H1 (cell line): Measurements from ENCODE around the gene MCAT. TPM values are rescaled to one million over a fixed set of nuclear protein-coding genes. Genes with fewer than 3 reads are reported as not detected.

Source experiments
- CTCF ChIA-PET: fragments of 300-600 bp; sonication (Branson Sonifier 250); formaldehyde crosslinking; loops from one replicate; lab custom pipeline; 2021; ENCODE audit not compliant: partially characterized antibody; lab: Charles Lee
- POLR2A ChIA-PET: fragments of 300-600 bp; sonication (Branson Sonifier 250); formaldehyde crosslinking; loops from one replicate; lab custom pipeline; 2021; ENCODE audit warnings: inconsistent platforms; ENCODE audit not compliant: partially characterized antibody; lab: Charles Lee
- DNase-seq, 2 experiments: peaks; one replicate each; pipeline versions ENCODE4 v3.0.0 to v3.0.0-alpha.2; 2010 to 2022; ENCODE audit warnings: low spot score in 2 of 2, low read depth in 1 of 2, mixed read lengths in 1 of 2
- FAIRE-seq: peaks from 2 replicates; lab custom pipeline; 2011; peaks lifted over from hg19 to GRCh38; lab: Jason Lieb, UNC
- H2AFZ ChIP-seq: 2 replicates; pipeline ENCODE4 v1.8.1; 2012; ENCODE audit warnings: low read length, inconsistent platforms
- H2AK5ac ChIP-seq: 2 replicates; pipeline ENCODE4 v1.6.1; 2013; ENCODE audit warnings: low read depth, low read length
- H2BK120ac ChIP-seq: replicated peaks from 2 replicates; pipeline ENCODE3; 2013; ENCODE audit warnings: low read depth, low read length, inconsistent platforms
- H2BK12ac ChIP-seq: 2 replicates; pipeline ENCODE4 v1.6.1; 2013; ENCODE audit warnings: low read depth, low read length
- H2BK15ac ChIP-seq: 2 replicates; pipeline ENCODE4 v1.6.1; 2013; ENCODE audit warnings: low read length
- H2BK20ac ChIP-seq: 2 replicates; pipeline ENCODE4 v1.6.1; 2013; ENCODE audit warnings: low read length
- H2BK5ac ChIP-seq: 2 replicates; pipeline ENCODE4 v1.6.1; 2013; ENCODE audit warnings: low read depth, low read length
- H3K14ac ChIP-seq: 2 replicates; pipeline ENCODE4 v1.6.1; 2013; ENCODE audit warnings: inconsistent platforms; ENCODE audit not compliant: insufficient read length
- H3K18ac ChIP-seq: 2 replicates; pipeline ENCODE4 v1.6.1; 2013; ENCODE audit warnings: low read length; ENCODE audit errors: extremely low read depth
- H3K23ac ChIP-seq: 2 replicates; pipeline ENCODE4 v1.6.1; 2013; ENCODE audit warnings: inconsistent platforms; ENCODE audit not compliant: insufficient read length
- H3K23me2 ChIP-seq: 2 replicates; pipeline ENCODE4 v1.6.1; 2013; ENCODE audit warnings: low read depth, low read length
- H3K27ac ChIP-seq: 2 replicates; pipeline ENCODE4 v1.6.1; 2011; ENCODE audit warnings: low read depth, low read length, inconsistent platforms
- H3K27me3 ChIP-seq, 4 experiments: replicated peaks in 1 of 4; 1 replicate in 1 of 4; 2 replicates in 3 of 4; pipeline versions ENCODE4 v1.6.1 to v1.8.1; 2011 to 2013; ENCODE audit warnings: low read length in 3 of 4, mild to moderate bottlenecking in 3 of 4, inconsistent platforms in 2 of 4, mixed read lengths in 2 of 4, moderate library complexity in 1 of 4; ENCODE audit not compliant: control insufficient read depth in 3 of 4, insufficient read depth in 3 of 4; ENCODE audit errors: extremely low read depth in 1 of 4
- H3K36me3 ChIP-seq, 4 experiments: 2 replicates each; pipeline versions ENCODE4 v1.6.1 to v1.8.1; 2011 to 2013; ENCODE audit warnings: mild to moderate bottlenecking in 4 of 4, low read length in 3 of 4, moderate library complexity in 2 of 4, control low read depth in 1 of 4, inconsistent platforms in 1 of 4; ENCODE audit not compliant: insufficient read depth in 4 of 4, control insufficient read depth in 2 of 4
- H3K4ac ChIP-seq: replicated peaks from 2 replicates; pipeline ENCODE3; 2013; ENCODE audit warnings: low read length, low read depth, mixed read lengths, inconsistent platforms; ENCODE audit not compliant: insufficient read length
- H3K4me1 ChIP-seq, 4 experiments: replicated peaks in 1 of 4; 1 replicate in 1 of 4; 2 replicates in 3 of 4; pipeline versions ENCODE4 v1.6.1 to v1.8.1; 2011 to 2013; ENCODE audit warnings: low read length in 3 of 4, inconsistent platforms in 2 of 4, mixed read lengths in 1 of 4; ENCODE audit not compliant: insufficient read depth in 4 of 4, control insufficient read depth in 3 of 4
- H3K4me2 ChIP-seq, 2 experiments: 2 replicates each; pipeline versions ENCODE4 v1.6.1 to v1.8.1; 2011 to 2013; ENCODE audit warnings: low read depth in 2 of 2, low read length in 2 of 2, control low read depth in 1 of 2, inconsistent platforms in 1 of 2, mild to moderate bottlenecking in 1 of 2; ENCODE audit not compliant: insufficient read depth in 1 of 2
- H3K4me3 ChIP-seq, 4 experiments: fragments of 200-600, 300-600 bp in 1 of 4; sonication (generic), shearing (Covaris generic), sonication (Bioruptor Twin) in 1 of 4; 2 replicates each; pipeline versions ENCODE4 v1.5.1 to v1.8.1; 2011 to 2016; ENCODE audit warnings: low read length in 4 of 4, low read depth in 3 of 4, control low read depth in 2 of 4, inconsistent platforms in 2 of 4, mild to moderate bottlenecking in 2 of 4, mixed read lengths in 1 of 4, moderate library complexity in 1 of 4; ENCODE audit not compliant: insufficient read depth in 2 of 4; ENCODE audit errors: extremely low read depth in 1 of 4
- H3K56ac ChIP-seq: replicated peaks from 2 replicates; pipeline ENCODE3; 2013; ENCODE audit warnings: low read depth, mild to moderate bottlenecking, mixed read lengths, low read length, inconsistent platforms; ENCODE audit not compliant: insufficient read length
- H3K79me1 ChIP-seq: 2 replicates; pipeline ENCODE4 v1.6.1; 2013; ENCODE audit warnings: low read depth, low read length, control low read depth
- H3K79me2 ChIP-seq, 2 experiments: 2 replicates each; pipeline versions ENCODE4 v1.6.1 to v1.8.1; 2012 to 2013; ENCODE audit warnings: low read length in 2 of 2, mild to moderate bottlenecking in 2 of 2, inconsistent platforms in 1 of 2; ENCODE audit not compliant: insufficient read depth in 2 of 2, control insufficient read depth in 1 of 2
- H3K9ac ChIP-seq, 4 experiments: replicated peaks in 1 of 4; 1 replicate in 1 of 4; 2 replicates in 3 of 4; pipeline versions ENCODE4 v1.6.1 to v1.8.1; 2011 to 2013; ENCODE audit warnings: low read depth in 3 of 4, low read length in 3 of 4, control low read depth in 2 of 4, mild to moderate bottlenecking in 2 of 4, moderate library complexity in 2 of 4, inconsistent platforms in 1 of 4; ENCODE audit errors: extremely low read depth in 1 of 4
- H3K9me3 ChIP-seq, 2 experiments: 2 replicates each; pipeline versions ENCODE4 v1.6.1 to v1.8.1; 2012 to 2013; ENCODE audit warnings: mild to moderate bottlenecking in 2 of 2, moderate library complexity in 2 of 2, control low read depth in 1 of 2, inconsistent platforms in 1 of 2, low read depth in 1 of 2, low read length in 1 of 2, mixed read lengths in 1 of 2; ENCODE audit not compliant: insufficient read depth in 2 of 2
- H4K20me1 ChIP-seq, 2 experiments: replicated peaks in 1 of 2; 2 replicates each; pipeline versions ENCODE3 to v1.8.1; 2011 to 2013; ENCODE audit warnings: inconsistent platforms in 2 of 2, low read length in 2 of 2, mild to moderate bottlenecking in 1 of 2; ENCODE audit not compliant: insufficient read depth in 2 of 2, control insufficient read depth in 1 of 2
- H4K5ac ChIP-seq: 2 replicates; pipeline ENCODE4 v1.6.1; 2013; ENCODE audit warnings: low read length, low read depth, mixed read lengths, inconsistent platforms; ENCODE audit not compliant: insufficient read length
- H4K8ac ChIP-seq: 2 replicates; pipeline ENCODE4 v1.8.0; 2013; ENCODE audit warnings: mild to moderate bottlenecking, moderate library complexity, low read length, inconsistent platforms; ENCODE audit not compliant: insufficient read depth; ENCODE audit errors: extremely low read depth
- H4K91ac ChIP-seq: replicated peaks from 2 replicates; pipeline ENCODE3; 2013; ENCODE audit warnings: low read length, mixed read lengths, inconsistent platforms; ENCODE audit not compliant: insufficient read length
- WGBS, 2 experiments: shearing (Covaris generic) in 1 of 2; methylation state at CpG; one replicate each; pipeline versions ENCODE4 v1.1.6 to v1.1.7; 2013 to 2015; ENCODE audit warnings: low lambda C conversion rate in 2 of 2, mixed read lengths in 2 of 2, inconsistent platforms in 1 of 2, low coverage in 1 of 2, missing lambda C conversion rate in 1 of 2; ENCODE audit not compliant: insufficient replicate concordance in 2 of 2, insufficient coverage in 1 of 2, insufficient read length in 1 of 2; ENCODE audit errors: extremely low coverage in 1 of 2, missing lambda C conversion rate in 1 of 2; 5-methylcytosine and 5-hydroxymethylcytosine counted together
- polyA plus RNA-seq, 7 experiments: library from polyadenylated mRNA; depleted of rRNA in 3 of 7; stranded (reverse) in 5 of 7; unstranded in 2 of 7; fragments of >200 nt in 5 of 7; fragments of 200-250 nt in 2 of 7; gene quantifications; 1 replicate in 5 of 7; 2 replicates in 1 of 7; 4 replicates in 1 of 7; pipeline versions ENCODE4 v1.2.1 to v1.2.3, GENCODE V29; 2011 to 2013; ENCODE audit warnings: missing spikeins in 2 of 7, mixed read lengths in 2 of 7
- total RNA-seq: library from RNA; stranded (reverse); fragmentation: NEBNext Ultra II Directional; extraction: Animal tissue kit (Norgen Biotek cat#: 25700); gene quantifications from 2 replicates; pipeline ENCODE4 v1.2.1, GENCODE V29; 2021

The MCAT gene
- total and polyA plus RNA-seq, 2 of the 8 experiments (the other 6 are each of a cell fraction or from before 2014, with no cell fraction given): 15.8 to 17.4 TPM

- no peaks in the 10 kb centered on the region for H4K20me1 ChIP-seq
- H2AFZ ChIP-seq: peak overlapping the region; percentile 57
- H3K4me2 ChIP-seq: peak overlapping the region; percentile 78 to 92
- no peak overlapping the region for H3K23ac ChIP-seq
- no peaks in the 10 kb centered on the region for H3K4me1 ChIP-seq
- no peaks in the 10 kb centered on the region for H3K79me1 ChIP-seq
- 68% methylated on average over 9 of the region's 9 CpGs; no CpG with 5 or more reads in 1 of the 2 experiments for WGBS, 2 experiments
- H3K36me3 ChIP-seq: no peaks in the 10 kb centered on the region; a peak in 1 of 8 replicates
- H4K5ac ChIP-seq: peak overlapping the region; percentile 1
- peak overlapping the region; percentile 59 to 82 (median 65) for H3K4me3 ChIP-seq
- peak overlapping the region; percentile 55 for H3K4ac ChIP-seq
- H3K56ac ChIP-seq: no peak overlapping the region
- no peaks in the 10 kb centered on the region for H3K79me2 ChIP-seq
- no peaks in the 10 kb centered on the region for H3K27me3 ChIP-seq
- no peak overlapping the region for H4K8ac ChIP-seq
- peak overlapping the region in 3 of 4 experiments; percentile 36 to 86 (median 69); a peak in 6 of 7 replicates for H3K9ac ChIP-seq
- H3K14ac ChIP-seq: no peak overlapping the region
- no peak for DNase-seq
- H2BK120ac ChIP-seq: no peak overlapping the region
- 0 out of 2 replicates have a peak overlapping the region, but pooled peaks have one; percentile 0 for H2BK15ac ChIP-seq
- H2BK5ac ChIP-seq: peak overlapping the region; percentile 84; the same call in 1 of the 2 replicates
- POLR2A ChIA-PET: no interaction called here
- no peak overlapping the region for H2BK20ac ChIP-seq
- no peak for FAIRE-seq
- H3K27ac ChIP-seq: no peak overlapping the region; the same call in 1 of the 2 replicates
- H4K91ac ChIP-seq: peak overlapping the region; percentile 77
- H3K18ac ChIP-seq: peak overlapping the region; percentile 80
- CTCF ChIA-PET: no interaction called here
- H3K23me2 ChIP-seq: peaks cover 5% of the 10 kb centered on the region
- no peaks in the 10 kb centered on the region for H3K9me3 ChIP-seq
- no peak overlapping the region for H2AK5ac ChIP-seq
- 0 out of 2 replicates have a peak overlapping the region, but pooled peaks have one; percentile 35 for H2BK12ac ChIP-seq
Measured at GRCh38 chr22:43088627-43088983, 54.6 kb downstream of the MCAT start.
